ENCODE results near the gene SET.

GRCh38 chr9:128743421-128743820 is 54.4 kb downstream of the SET start:
- TF ChIP-seq RAD21 (IDR thresholded peaks at IDR 0.05; ENCODE audit: low read depth) (no peak), YY1 (IDR thresholded peaks at IDR 0.05; ENCODE audit: low read depth) (no peak), MAX (IDR thresholded peaks at IDR 0.05) (no peak), CEBPB (IDR thresholded peaks at IDR 0.05) (no peak), REST (IDR thresholded peaks at IDR 0.05; ENCODE audit: low read depth) (no peak), ZBTB7A (IDR thresholded peaks at IDR 0.05; ENCODE audit: low read depth) (no peak), TCF12 (IDR thresholded peaks at IDR 0.05; ENCODE audit: low read depth) (no peak), USF1 (IDR thresholded peaks at IDR 0.05) (no peak), EGR1 (IDR thresholded peaks at IDR 0.05) (no peak), EP300 (IDR thresholded peaks at IDR 0.05; ENCODE audit: borderline replicate concordance) (no peak), TAF1 (IDR thresholded peaks at IDR 0.05; ENCODE audit: low read depth) (no peak), TEAD4 (IDR thresholded peaks at IDR 0.05) (no peak)
